ENCODE results near the gene C22orf15. TPM values are rescaled to one million over a fixed set of nuclear protein-coding genes. Genes with fewer than 3 reads are reported as not detected.
A peak's percentile ranks its signal among the peaks of the same experiment; 100 is the strongest.

Gene C22orf15
- total RNA-seq, 1 experiment from 2014 or later = 2.0 TPM

GRCh38 chr22:23750714-23751440, 11.9 kb upstream of the C22orf15 start, which contains the start of gene ZNF70:
TSS of gene ZNF70 (minus strand) at chr22:23751112. CDS start at chr22:23745140, 5,972 bp downstream.
- ChIA-PET POLR2A (ENCODE audit: low non-redundant PET) (no interaction called here), CTCF (interaction anchor here (0.9 kb wide), 1 partner anchor 10 kb away, joined by 9 read pairs; no protein-coding TSS in a partner anchor)
- Histone ChIP-seq H3K4me3 (ENCODE audit: low read depth, low read length, poor library complexity, severe bottlenecking) (peak within 1 kb of the TSS; percentile 75), H3K9me3 (ENCODE audit: low read depth, low read length, poor library complexity, severe bottlenecking) (no peaks in the 10 kb centered on the region), H3K4me1 (ENCODE audit: insufficient read depth, low read length, poor library complexity, severe bottlenecking) (peaks cover 4% of the 10 kb centered on the region), H3K36me3 (ENCODE audit: insufficient read depth, low read length, poor library complexity, severe bottlenecking) (no peaks in the 10 kb centered on the region), H3K27ac (ENCODE audit: low read depth, low read length, poor library complexity, severe bottlenecking) (peak within 1 kb of the TSS; percentile 96), H3K27me3 (replicated peaks; ENCODE audit: insufficient read depth, low read depth, low read length, poor library complexity) (no peaks in the 10 kb centered on the region)
- TF ChIP-seq EZH2 (IDR thresholded peaks at IDR 0.05; ENCODE audit: borderline replicate concordance, low read depth, low read length, poor library complexity, severe bottlenecking) (no peak), CTCF (conservative IDR thresholded peaks at IDR 0.05; ENCODE audit: low read depth, low read length) (peak; percentile 44)
- intact Hi-C loops (cut with micrococcal nuclease; ENCODE audit: unreplicated experiment) = no loop called here
- no TSS peak for BruUV-seq (replicated peaks)
- DNase-seq (ENCODE audit: low spot score) = peak; percentile 93

GRCh38 chr22:23751441-23751996, 11.3 kb upstream of the C22orf15 start:
- Histone ChIP-seq H3K9me3 (ENCODE audit: low read depth, low read length, poor library complexity, severe bottlenecking) (no peaks in the 10 kb centered on the region), H3K27me3 (replicated peaks; ENCODE audit: insufficient read depth, low read depth, low read length, poor library complexity) (no peaks in the 10 kb centered on the region), H3K4me1 (ENCODE audit: insufficient read depth, low read length, poor library complexity, severe bottlenecking) (peaks cover 4% of the 10 kb centered on the region), H3K27ac (ENCODE audit: low read depth, low read length, poor library complexity, severe bottlenecking) (peak overlapping the region; percentile 96), H3K4me3 (ENCODE audit: low read depth, low read length, poor library complexity, severe bottlenecking) (peak overlapping the region; percentile 75), H3K36me3 (ENCODE audit: insufficient read depth, low read length, poor library complexity, severe bottlenecking) (no peaks in the 10 kb centered on the region)
- BruUV-seq (replicated peaks) = TSS peak; percentile 82
- TF ChIP-seq EZH2 (IDR thresholded peaks at IDR 0.05; ENCODE audit: borderline replicate concordance, low read depth, low read length, poor library complexity, severe bottlenecking) (no peak), CTCF (conservative IDR thresholded peaks at IDR 0.05; ENCODE audit: low read depth, low read length) (no peak)
- DNase-seq (ENCODE audit: low spot score) = peak; percentile 42
- intact Hi-C loops (cut with micrococcal nuclease; ENCODE audit: unreplicated experiment) = no loop called here
- POLR2A ChIA-PET (ENCODE audit: low non-redundant PET) = no interaction called here
- CTCF ChIA-PET = interaction anchor here (0.9 kb wide), 1 partner anchor 9 kb away, joined by 9 read pairs; no protein-coding TSS in a partner anchor

GRCh38 chr22:23752090-23752691, 10.6 kb upstream of the C22orf15 start:
- no TSS peak for BruUV-seq (replicated peaks)
- Histone ChIP-seq H3K27me3 (replicated peaks; ENCODE audit: insufficient read depth, low read depth, low read length, poor library complexity) (no peaks in the 10 kb centered on the region), H3K27ac (ENCODE audit: low read depth, low read length, poor library complexity, severe bottlenecking) (no peak overlapping the region), H3K36me3 (ENCODE audit: insufficient read depth, low read length, poor library complexity, severe bottlenecking) (no peaks in the 10 kb centered on the region), H3K4me3 (ENCODE audit: low read depth, low read length, poor library complexity, severe bottlenecking) (no peak overlapping the region), H3K9me3 (ENCODE audit: low read depth, low read length, poor library complexity, severe bottlenecking) (no peaks in the 10 kb centered on the region), H3K4me1 (ENCODE audit: insufficient read depth, low read length, poor library complexity, severe bottlenecking) (peaks cover 4% of the 10 kb centered on the region)
- no peak for DNase-seq (ENCODE audit: low spot score)
- intact Hi-C loops (cut with micrococcal nuclease; ENCODE audit: unreplicated experiment) = no loop called here
- TF ChIP-seq CTCF (conservative IDR thresholded peaks at IDR 0.05; ENCODE audit: low read depth, low read length) (no peak), EZH2 (IDR thresholded peaks at IDR 0.05; ENCODE audit: borderline replicate concordance, low read depth, low read length, poor library complexity, severe bottlenecking) (no peak)
- POLR2A ChIA-PET (ENCODE audit: low non-redundant PET) = no interaction called here
- CTCF ChIA-PET = no interaction called here
